Gastroesophageal sphincter (tissue), 3 donors: ENCODE data around the gene SPATS2L.

Source experiments
- EP300 ChIP-seq: sonication (generic); formaldehyde crosslinking; IDR thresholded peaks from one replicate; pipeline ENCODE4 v1.6.1; 2017; ENCODE audit warnings: antibody characterized with exemption, mild to moderate bottlenecking
- POLR2A ChIP-seq, 2 donors: fragments of 450-650 bp; IDR thresholded peaks; one replicate each; pipeline ENCODE4 v1.6.1; 2017; ENCODE audit warnings: antibody characterized with exemption in 2 of 2, mild to moderate bottlenecking in 2 of 2, moderate library complexity in 1 of 2
- POLR2AphosphoS5 ChIP-seq: sonication (generic); formaldehyde crosslinking; IDR thresholded peaks from one replicate; pipeline ENCODE4 v1.6.1; 2017; ENCODE audit warnings: antibody characterized with exemption
- TF ChIP-seq, protein P1 (sequence below), 4 experiments: fragments of 200-600 bp in 2 of 4; fragments of 450-650 bp in 2 of 4; sonication (generic) in 1 of 4; IDR thresholded peaks; one replicate each; pipeline ENCODE4 v1.5.1; 2017 to 2019; ENCODE audit warnings: antibody characterized with exemption in 4 of 4, mild to moderate bottlenecking in 2 of 4, moderate library complexity in 2 of 4

DNA sequence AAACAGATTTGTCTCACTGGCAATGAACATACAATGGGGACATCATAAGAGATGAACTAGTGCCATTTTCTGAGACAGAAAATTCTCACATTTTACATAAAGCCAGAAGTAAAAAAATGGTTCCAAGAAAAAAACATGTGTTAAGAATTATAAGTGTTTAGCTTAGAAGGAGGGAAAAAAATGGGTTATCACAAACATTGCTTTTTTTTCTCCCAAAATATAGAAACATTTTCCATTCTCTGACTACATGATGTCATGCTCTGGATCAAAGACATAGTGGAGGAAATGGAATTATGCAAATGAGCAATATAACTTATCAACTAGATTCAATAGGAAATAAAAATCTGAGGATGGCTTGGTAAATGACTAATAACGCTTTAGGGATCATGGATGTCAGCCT, 49.8 kb downstream of the SPATS2L start:
- TF ChIP-seq, protein P1, sequence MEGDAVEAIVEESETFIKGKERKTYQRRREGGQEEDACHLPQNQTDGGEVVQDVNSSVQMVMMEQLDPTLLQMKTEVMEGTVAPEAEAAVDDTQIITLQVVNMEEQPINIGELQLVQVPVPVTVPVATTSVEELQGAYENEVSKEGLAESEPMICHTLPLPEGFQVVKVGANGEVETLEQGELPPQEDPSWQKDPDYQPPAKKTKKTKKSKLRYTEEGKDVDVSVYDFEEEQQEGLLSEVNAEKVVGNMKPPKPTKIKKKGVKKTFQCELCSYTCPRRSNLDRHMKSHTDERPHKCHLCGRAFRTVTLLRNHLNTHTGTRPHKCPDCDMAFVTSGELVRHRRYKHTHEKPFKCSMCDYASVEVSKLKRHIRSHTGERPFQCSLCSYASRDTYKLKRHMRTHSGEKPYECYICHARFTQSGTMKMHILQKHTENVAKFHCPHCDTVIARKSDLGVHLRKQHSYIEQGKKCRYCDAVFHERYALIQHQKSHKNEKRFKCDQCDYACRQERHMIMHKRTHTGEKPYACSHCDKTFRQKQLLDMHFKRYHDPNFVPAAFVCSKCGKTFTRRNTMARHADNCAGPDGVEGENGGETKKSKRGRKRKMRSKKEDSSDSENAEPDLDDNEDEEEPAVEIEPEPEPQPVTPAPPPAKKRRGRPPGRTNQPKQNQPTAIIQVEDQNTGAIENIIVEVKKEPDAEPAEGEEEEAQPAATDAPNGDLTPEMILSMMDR (IDR thresholded peaks at IDR 0.05): no peak
- TF ChIP-seq POLR2AphosphoS5 (no peak), EP300 (no peak), POLR2A (IDR thresholded peaks at IDR 0.05) (no peak)
